SK-N-MC (cell line): ENCODE measurements around the gene FDX1.

Experiments used
- EZH2 ChIP-seq: fragments of 200-600 bp; sonication (generic); IDR thresholded peaks from one replicate; pipeline ENCODE4 v1.6.1; 2017; ENCODE audit warnings: antibody characterized with exemption
- POLR2AphosphoS5 ChIP-seq: IDR thresholded peaks from 2 replicates; pipeline ENCODE4 v1.6.1; 2012; ENCODE audit warnings: mild to moderate bottlenecking, low read depth, low read length, borderline replicate concordance

GRCh38 chr11:110488446-110488845, 58.7 kb downstream of the FDX1 start:
- TF ChIP-seq POLR2AphosphoS5 (no peak), EZH2 (no peak)
